GM19438 (cell line): ENCODE data around the gene RPH3AL.

Experiments
- ATAC-seq: cut with Tn5 transposase; IDR thresholded peaks from one replicate; pipeline ENCODE4 v1.9.1; 2021; ENCODE audit warnings: low read depth; ENCODE audit not compliant: unreplicated experiment

RPH3AL gene

DNA sequence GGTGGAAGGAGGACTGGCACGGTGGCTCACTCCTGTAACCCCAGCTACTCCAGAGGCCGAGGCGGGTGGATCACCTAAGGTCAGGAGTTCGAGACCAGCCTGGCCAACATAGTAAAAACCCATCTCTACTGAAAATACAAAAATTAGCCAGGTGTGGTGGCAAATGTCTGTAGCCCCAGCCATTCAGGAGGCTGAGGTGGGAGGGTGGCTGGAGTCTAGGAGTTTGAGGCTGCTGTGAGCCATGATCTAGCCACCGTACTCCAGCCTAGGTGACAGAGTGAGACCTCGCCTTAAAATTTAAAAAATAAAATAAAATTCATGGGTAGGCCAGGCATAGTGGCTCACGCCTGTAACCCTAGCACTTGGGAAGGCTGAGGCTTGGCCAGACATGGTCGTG lies 1.2 kb upstream of the RPH3AL start:
- ATAC-seq = no peak

DNA sequence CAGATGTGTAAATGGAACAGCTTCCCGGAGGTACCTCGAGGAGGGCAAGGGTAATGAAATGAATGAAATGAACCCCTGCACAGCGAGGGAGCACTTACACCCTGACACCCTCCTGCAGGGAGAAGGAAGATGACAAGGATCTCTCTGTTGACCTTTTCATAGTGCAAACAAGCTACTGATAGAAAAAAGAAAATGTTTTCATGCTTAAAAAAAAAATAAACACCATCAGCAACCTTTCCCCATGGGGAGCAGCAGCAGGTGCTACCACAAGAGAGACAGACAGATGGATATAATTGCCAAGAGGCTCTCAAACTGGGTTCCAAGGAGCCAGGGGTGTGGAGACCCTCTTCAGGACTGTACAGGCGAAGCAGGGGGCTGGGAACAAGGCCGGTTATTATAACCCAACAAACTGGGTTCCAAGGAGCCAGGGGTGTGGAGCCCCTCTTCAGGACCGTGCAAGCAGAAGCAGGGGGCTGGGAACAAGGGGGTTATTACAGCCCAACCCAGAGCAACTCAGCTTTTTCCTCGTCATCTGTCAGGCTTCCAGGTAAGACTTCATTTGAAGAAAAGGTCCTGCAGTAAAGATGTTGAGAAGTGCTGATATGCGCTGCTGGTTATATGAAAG lies 718 bp upstream of the RPH3AL start:
- no peak for ATAC-seq

DNA sequence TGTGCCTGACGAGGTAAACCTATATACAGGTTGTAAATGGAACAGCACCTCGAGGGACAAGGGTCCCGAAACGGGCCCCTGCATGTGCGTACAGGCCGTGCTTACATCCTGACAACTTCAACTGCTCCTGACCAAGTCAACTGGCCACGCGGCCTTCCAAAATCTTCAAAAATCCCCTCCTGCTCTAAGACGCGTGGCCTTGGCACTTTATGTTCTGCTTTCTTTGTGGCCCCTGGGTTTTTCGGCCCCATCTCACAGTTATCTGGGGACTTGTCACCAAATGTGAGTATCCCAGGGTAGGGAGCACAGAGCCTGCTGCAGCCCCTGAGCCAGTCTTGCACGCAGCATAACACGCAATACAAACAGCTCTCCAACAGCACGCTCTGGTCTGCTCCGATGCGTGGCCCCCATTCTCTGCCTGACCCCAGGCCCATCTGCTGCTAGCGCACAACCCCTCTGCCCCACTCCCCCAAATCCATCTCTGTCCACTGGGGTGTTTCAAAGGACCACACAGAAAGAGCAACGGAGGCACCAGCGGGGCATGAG lies 659 bp downstream of the RPH3AL start:
- no peak for ATAC-seq

DNA sequence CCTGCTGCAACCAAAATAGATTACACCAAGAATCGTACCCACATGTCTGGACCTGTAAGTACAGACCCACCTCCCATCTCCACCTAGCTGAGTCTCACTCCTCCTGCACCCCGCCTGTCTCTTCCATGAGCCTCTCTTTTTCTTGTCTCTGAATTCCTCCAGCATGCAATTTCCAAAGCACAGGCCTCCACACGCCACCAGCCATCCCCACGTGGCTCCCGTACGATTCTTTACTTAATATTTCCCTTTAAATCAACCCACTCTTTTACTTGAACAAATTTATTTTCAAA lies 1.2 kb downstream of the RPH3AL start:
- no peak for ATAC-seq

DNA sequence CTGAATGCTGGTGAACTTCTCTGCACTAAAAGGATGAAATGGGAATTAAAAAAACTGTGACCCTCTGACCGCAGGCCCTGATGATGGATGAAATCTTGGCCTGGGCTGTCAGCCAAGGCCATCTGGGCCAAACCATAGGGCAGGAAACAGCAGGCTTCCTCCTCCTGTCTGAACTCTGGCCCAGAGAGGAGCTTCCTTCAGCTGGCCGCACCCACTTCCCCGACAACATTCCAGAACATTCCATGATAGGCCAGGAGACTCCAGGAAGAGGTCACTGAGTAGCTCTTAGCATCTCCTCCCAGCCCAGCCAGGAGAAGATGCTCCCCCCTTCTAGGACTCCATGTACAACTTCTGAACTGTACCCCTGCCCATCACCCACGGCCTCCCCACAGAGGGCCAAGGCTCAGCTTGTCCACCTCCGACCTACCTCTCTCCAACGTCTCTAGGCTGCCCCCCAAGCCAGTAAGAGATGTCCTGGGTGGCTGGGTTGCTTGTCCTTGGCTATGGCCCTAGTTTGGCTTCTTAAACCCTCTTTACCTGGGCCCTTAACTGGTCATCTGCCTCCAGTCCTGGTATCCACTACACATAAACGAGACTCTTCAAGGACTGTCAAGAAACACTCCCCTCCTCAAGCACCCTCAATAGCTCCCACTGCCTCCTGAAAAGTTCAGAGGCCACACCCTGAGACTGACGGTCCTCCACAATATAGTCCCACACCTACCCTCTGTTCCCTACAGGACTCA lies 1.7 kb downstream of the RPH3AL start:
- ATAC-seq = no peak

DNA sequence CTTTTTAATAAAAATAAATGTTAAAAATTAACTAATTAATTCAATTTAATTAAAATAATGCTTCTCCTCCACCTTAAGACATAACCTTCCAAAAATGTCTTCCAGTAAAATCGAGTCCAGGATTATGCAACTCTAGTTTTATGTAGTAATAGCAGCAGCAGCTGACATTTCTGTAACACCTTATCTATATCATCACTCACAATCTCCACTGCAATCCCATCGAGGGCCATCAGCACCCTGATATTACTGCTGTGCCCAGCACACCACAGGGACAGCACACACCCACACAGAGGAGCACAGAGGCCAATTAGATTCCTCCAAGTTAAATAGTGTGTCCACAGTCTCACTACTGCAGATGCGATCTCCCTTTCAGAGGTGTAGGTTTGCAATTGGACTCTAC lies 2.9 kb downstream of the RPH3AL start:
- no peak for ATAC-seq

DNA sequence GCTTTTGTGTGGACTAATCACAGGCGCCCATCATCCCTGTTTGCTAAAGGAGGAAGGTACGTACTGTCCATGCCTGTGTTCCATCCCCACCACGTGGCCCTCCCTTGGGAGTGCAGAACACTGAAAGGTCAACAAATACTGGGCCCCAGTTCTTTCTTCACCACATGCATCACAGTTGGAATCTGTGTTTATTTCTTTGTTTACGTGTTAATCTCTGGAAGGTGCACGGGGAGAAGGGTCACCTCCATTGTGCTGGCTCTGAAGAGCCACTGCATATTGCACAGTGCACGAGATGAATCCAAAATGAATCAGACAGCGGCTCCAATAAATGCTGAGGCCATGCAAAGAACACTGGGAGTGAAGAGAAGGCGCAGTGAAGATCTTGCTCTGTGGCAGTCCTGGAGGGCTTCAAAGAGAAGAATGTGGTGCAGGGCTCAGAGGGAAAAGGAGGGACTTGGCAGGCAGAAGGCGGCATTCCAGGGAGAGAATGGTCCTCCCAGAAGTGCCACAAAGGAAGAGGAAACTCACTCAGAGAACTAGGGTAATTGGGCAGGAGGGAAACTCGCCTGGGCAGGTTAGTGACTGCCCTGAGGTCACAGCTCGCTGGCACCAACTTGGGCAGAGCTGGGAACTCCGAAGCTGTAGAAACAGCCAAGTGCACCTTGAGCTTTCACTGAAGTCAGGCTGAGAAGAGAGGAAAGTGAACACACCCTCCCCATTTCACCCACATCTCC lies 3.7 kb downstream of the RPH3AL start:
- no peak for ATAC-seq

DNA sequence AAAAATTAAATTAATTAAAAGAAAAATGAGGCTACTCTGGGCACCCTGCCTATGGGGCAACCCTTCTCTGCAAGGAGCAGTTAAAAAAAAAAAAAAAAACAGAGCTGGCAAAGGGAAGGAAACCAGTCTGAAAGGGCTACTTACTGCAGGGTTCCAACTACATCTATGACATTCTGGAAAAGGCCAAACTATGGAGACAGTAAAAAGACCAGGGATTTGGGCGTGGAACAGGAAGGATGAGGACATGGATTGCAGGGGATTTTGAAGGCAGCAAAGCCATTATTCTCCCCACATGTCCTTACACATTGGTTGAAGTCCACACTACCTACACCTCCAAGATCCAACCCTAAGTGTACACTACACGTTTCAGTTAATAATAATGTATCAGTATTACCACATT lies 4.6 kb downstream of the RPH3AL start:
- ATAC-seq = no peak

DNA sequence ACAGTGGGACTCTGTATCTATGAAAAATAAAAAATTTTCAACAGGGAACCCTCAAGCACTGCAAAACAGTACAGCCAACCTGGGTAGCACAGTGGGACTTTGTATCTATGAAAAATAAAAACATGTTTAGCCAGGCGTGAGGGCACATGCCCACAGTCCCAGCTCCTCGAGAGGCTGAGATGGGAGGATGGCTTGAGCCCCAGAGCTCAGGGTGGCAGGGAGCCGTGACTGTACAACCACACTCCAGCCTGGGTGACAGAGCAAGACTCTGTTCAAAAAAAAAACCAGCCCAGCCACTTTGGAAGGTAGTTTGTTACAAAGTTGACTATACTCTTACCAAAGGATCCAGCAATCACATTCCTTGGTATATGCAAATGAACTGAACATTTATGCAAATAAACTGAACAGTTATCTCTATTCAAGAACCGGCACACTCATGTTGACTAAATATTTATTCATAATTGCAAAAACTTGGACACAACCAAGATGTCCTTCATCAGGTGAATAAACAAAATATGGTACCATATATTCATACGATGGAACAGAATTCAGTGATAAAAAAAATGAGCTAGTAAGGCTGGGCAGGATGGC lies 5.2 kb downstream of the RPH3AL start:
- ATAC-seq = no peak

DNA sequence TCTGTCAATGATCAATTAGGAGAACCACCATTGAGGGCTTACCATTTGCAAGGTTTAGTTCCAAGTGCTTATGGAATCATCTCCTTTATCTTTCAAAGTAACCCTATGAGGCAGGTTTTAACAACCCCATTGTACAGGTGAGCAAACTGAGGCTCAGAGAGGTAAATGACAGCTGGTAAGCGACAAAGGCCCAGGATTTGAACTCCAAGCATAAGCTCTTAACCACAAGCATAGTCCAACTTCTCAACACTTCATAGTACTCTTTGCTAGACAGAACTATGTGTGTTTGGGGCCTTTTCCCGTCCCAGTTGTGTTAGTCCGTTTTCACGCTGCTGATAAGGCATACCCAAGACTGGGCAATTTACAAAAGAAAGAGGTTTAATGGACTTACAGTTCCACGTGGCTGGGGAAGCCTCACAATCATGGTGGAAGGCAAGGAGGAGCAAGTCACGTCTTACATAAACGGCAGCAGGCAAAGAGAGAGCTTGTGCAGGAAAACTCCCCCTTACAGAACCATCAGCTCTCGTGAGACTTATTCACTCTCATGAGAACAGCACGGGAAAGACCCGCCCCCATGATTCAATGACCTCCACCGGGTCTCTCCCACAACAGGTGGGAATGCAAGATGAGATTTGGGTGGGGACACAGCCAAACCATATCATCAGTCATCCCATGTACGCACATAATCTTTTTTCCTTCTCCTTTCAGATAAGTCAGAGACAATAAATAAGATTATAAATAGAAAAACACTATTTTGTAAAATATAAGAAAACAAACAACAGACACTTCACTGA lies 6.4 kb downstream of the RPH3AL start:
- ATAC-seq = no peak

DNA sequence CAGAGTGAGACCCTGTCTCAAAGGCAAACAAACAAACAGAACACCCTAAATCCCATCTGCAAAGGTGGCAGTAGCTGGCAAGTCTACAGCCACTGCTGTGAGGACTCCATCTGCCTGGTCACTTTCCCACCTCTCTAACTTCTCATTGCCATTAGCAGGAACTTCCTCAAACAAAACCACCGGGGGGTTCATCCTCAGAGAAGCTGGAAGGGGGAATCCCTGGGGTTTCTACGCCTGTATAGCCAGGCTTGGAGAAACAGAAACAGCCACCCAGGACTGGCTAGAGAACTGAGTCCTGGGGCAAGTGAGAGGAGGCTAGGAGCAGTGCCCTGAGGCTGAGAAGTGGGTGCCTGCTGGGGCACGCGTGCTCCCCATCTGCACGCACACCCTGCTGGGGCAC lies 7.3 kb downstream of the RPH3AL start:
- ATAC-seq = no peak

DNA sequence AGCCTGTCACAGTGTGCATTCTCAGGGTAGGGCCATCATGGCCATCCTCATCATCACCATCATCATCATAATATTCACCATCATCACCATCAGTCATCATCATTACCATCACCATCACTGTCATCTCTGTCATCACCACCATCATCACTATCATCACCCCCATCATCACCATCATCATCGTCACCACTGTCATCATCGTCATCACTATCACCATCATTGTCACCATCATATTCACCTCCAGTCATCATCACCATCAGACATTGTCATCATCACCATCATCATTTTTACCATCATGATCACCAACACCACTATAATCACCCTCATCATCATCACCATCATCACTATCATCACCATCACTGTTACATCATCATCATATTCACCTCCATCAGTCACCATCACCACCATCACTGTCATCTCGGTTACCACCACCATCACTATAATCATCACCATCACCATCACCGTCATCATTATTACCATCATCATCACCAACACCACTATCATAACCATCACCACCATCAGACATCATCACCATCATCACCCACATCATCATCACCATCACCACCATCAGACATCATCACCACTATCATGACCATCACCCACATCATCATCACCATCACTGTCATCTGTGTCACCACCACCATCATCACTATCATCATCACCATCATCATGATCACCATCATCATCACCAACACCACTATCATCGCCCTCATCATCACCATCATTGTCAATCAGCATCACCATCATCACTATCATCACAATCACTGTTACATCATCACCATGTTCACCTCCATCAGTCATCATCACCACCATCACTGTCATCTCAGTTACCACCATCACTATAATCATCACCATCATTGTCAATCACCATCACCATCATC lies 8.5 kb downstream of the RPH3AL start:
- no peak for ATAC-seq

DNA sequence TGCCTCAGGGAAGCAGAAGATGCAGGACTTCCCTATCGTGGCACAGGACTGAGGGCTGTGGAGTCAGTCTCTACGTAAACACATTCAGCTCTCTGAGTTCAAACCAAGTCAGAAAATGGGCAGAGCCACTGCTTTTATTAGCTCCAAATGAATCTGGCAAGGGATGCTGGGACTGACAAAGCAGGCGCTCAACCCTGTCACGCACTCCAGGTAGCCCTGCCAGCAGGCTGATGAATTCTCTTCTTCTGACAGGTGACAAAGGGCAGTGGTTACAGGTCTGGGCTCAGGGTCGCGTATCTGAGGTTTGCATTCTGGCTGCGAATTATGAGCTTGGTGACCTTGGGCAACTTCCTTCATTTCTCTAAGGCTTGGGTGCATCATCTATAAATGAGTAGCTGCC lies 9.4 kb downstream of the RPH3AL start:
- ATAC-seq = no peak

DNA sequence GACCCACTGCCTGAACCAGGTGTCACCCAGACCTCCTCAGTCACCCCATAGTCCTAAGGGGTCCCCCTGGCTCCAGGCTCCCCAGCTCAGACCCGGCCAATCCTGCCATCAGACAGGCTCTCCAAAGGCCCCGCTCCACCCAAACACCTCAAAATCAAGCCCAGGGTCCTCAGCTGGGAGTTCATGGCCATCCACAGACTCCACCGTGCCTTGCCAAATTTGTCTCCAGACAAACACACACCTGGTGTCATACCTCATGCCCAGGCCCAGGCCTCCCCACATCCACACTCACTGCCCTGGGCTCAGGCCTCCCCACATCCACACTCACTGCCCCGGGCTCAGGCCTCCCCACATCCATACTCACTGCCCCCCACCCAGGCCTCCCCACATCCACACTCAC lies 12.5 kb downstream of the RPH3AL start:
- no peak for ATAC-seq

DNA sequence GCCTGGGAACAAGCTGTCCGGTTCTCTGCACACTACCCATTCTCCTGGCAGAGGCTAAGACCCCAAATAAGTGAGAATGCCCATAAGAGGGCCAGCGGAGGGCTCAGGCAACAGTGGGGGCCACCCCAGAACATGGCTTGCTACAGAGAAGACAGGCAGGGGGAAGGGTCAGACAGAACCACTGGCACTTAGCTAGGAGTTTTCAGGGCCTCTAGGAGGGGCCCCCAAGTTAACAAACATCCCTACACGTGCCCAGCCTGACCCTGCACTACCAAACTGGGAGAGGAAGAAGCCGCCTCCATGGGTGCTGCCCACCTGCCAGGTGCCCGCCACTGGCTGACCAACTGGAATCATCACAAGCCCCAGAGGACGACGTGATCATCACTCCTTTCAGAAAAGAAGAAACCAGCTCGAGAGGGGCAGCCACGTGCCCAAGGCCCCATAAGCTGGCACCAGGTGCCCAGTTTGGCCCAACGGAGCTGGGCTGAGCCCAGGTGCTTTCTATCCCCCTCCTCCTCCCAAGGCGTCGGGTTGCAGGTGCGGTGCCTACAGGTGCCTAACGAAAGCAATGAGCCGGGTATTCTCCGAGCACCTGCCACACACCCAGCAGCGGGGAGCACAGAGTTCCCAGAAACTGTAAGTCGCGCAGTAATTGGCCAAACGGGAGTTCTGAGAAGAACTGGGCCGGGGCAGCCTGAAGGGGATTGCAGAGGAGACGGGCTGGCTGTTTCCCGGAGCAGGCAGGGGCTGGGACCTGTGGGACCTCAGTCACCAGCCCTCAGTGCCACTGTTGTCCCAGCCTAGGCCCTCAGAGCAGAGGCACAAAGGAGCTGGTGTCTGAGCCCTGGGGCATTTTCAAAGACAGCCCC lies 13.2 kb downstream of the RPH3AL start:
- no peak for ATAC-seq

DNA sequence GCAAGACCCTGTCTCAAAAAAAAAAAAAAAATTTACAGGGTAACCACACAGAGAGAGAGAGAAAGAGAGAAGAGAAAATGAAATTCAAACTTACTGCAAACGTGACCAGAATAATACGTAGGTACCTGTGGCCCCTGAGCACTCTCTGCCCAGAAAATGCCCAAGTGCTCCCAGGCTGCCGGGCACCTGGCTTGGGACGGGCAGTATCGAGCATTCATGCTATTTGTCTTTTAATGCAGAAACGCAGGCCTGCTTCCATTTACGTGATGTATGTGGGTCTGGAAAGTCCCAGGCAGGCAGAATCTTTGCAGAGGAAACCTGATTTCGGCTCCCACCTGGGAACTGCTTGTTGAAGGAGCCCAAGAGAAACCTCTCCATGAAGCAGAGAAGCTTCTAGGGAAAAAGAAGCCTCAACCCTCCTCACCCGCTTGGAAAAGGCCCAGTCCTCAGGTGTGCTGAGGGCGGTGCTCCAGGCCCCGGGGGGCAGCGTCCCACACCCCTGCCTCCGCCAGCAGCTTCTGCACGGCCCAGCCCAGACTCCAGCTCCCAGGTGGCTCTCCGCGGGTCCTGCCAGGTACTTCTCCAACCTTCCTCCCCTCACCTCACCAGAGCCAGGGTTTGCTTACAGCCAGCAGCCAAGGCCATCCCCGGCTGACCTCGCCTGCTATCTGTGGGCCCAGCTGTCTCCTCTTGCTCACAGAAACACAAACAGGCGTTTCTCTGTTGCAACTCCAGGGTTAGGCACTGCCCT lies 14.0 kb downstream of the RPH3AL start:
- no peak for ATAC-seq

DNA sequence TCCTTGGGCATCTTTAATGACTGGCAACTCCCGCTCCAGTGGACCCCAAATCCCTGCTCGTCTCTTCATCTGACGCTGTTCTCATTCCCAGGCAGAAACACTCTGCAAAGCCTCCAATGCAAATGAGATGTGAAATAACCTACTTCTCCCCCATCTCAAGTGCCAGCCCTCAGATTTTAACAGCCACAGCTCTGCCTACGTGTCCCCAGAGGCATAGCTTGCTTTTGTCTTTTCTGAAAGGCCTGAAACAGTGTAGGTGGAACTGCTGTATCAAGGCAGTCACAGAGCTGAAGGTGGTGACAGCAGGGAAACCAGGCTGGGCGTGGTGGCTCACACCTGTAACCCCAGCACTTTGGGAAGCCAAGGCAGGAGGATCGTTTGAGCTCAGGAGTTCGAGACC lies 14.7 kb downstream of the RPH3AL start:
- ATAC-seq = no peak

DNA sequence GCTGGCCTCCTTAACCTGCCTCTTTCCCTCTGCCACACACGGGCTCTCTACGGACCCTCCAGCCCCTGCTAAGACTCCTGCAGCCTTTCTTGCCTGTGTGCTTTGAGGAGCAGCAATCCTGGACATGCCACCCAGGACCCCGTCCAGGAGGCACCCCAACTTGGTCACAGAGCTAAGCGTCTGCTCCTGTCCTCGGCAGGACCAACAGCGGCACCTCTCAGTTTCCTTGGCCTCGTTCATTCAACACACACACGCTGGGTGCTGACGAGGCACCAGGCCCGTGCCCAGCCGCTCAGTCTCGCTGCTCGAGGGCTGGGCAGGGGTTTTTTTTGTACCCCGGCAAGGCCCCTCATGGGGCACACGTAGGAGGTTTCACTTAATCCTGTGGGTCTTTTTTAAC lies 15.2 kb downstream of the RPH3AL start:
- no peak for ATAC-seq
